A549 (cell line): Measurements from ENCODE around the gene ENO1. TPM values are rescaled to one million over a fixed set of nuclear protein-coding genes. Genes with fewer than 3 reads are reported as not detected.
"Not testable (repeated sequence)": the region's sequence is repeated elsewhere in the genome, so short reads cannot be mapped to it uniquely, and the experiment has no call there.

Experiments
- ATAC-seq, 2 experiments: fragments of 200-7000 bp in 1 of 2; fragments of >200 bp in 1 of 2; cut with Nextera tagmentation in 1 of 2; cut with Tn5 transposase in 1 of 2; 3 replicates each; pipeline versions ENCODE4 v1.8.0 to v1.9.1; 2018 to 2020; ENCODE audit warnings: mild to moderate bottlenecking in 1 of 2, moderate library complexity in 1 of 2
- CTCF ChIA-PET: fragments of 300-600 bp; sonication (Branson Sonifier 250); formaldehyde crosslinking; extraction: SDS; loops from one replicate; lab custom pipeline; 2021; ENCODE audit warnings: antibody characterized with exemption, inconsistent platforms; lab: Yijun Ruan, JAX
- POLR2A ChIA-PET: fragments of 350-600 bp; formaldehyde crosslinking; extraction: SDS; loops from one replicate; lab custom pipeline; 2021; ENCODE audit warnings: antibody characterized with exemption, inconsistent platforms; lab: Yijun Ruan, JAX
- DNase-seq, 2 experiments: peaks; one replicate each; pipeline versions ENCODE4 v3.0.0 to v3.0.0-alpha.2; 2011 to 2016; ENCODE audit warnings: low read depth in 1 of 2, low spot score in 1 of 2
- FAIRE-seq: peaks from 2 replicates; lab custom pipeline; 2011; peaks lifted over from hg19 to GRCh38; lab: Jason Lieb, UNC
- H3K27ac ChIP-seq, 2 experiments: fragments of >200 bp; sonication (Bioruptor Twin); formaldehyde crosslinking; 3 replicates each; pipeline ENCODE4 v1.5.1; 2016 to 2017
- H3K4me1 ChIP-seq: fragments of >200 bp; sonication (Bioruptor Twin); formaldehyde crosslinking; 3 replicates; pipeline ENCODE4 v1.6.1; 2016
- H3K4me2 ChIP-seq: fragments of >200 bp; sonication (Bioruptor Twin); formaldehyde crosslinking; 3 replicates; pipeline ENCODE4 v1.6.1; 2016
- H3K4me3 ChIP-seq: fragments of >200 bp; sonication (Bioruptor Twin); formaldehyde crosslinking; 3 replicates; pipeline ENCODE4 v1.5.1; 2016
- H3K9me3 ChIP-seq: fragments of >200 bp; sonication (Bioruptor Twin); formaldehyde crosslinking; 3 replicates; pipeline ENCODE4 v1.6.1; 2016
- CEBPB ChIP-seq, 2 experiments: fragments of >200 bp in 1 of 2; sonication (Bioruptor Twin) in 1 of 2; formaldehyde crosslinking in 1 of 2; IDR thresholded peaks; 2 replicates each; pipeline ENCODE4 v1.6.1; 2012 to 2016
- CHD2 ChIP-seq: fragments of 150-350 bp; IDR thresholded peaks from 2 replicates; pipeline ENCODE4 v1.6.1; 2014; ENCODE audit warnings: low read length; ENCODE audit not compliant: partially characterized antibody
- CHD4 ChIP-seq: fragments of 200-600 bp; sonication (generic); IDR thresholded peaks from 2 replicates; pipeline ENCODE4 v1.6.1; 2016; ENCODE audit warnings: antibody characterized with exemption, mild to moderate bottlenecking, borderline replicate concordance
- FOSL2 ChIP-seq, 2 experiments: fragments of 450-650 bp in 1 of 2; fragments of >200 bp in 1 of 2; sonication (Bioruptor Twin) in 1 of 2; formaldehyde crosslinking; IDR thresholded peaks; 2 replicates each; pipeline versions ENCODE4 v1.5.0 to v1.6.1; 2016 to 2020; ENCODE audit warnings: mild to moderate bottlenecking in 1 of 2, moderate library complexity in 1 of 2
- HEYL ChIP-seq: fragments of 250-450 bp; sonication (Bioruptor Pico); IDR thresholded peaks from 2 replicates; pipeline ENCODE4 v1.8.0; 2021; ENCODE audit warnings: mild to moderate bottlenecking, moderate library complexity
- HOXB13 ChIP-seq: fragments of 250-450 bp; sonication (Bioruptor Pico); IDR thresholded peaks from 2 replicates; pipeline ENCODE4 v1.5.0; 2020; ENCODE audit warnings: low read depth, mild to moderate bottlenecking, moderate library complexity
- HOXB5 ChIP-seq: fragments of 250-450 bp; sonication (Bioruptor Pico); IDR thresholded peaks from 2 replicates; pipeline ENCODE4 v1.5.0; 2020; ENCODE audit warnings: mild to moderate bottlenecking, moderate library complexity
- KDM5A ChIP-seq: fragments of 200-600 bp; sonication (generic); IDR thresholded peaks from 2 replicates; pipeline ENCODE4 v1.6.1; 2016; ENCODE audit warnings: antibody characterized with exemption, mild to moderate bottlenecking
- MAFK ChIP-seq: fragments of 450-650 bp; IDR thresholded peaks from 2 replicates; pipeline ENCODE4 v1.6.1; 2014; ENCODE audit not compliant: partially characterized antibody
- POLR2AphosphoS2 ChIP-seq: conservative IDR thresholded peaks from 2 replicates; pipeline ENCODE4 v1.6.1; 2012; ENCODE audit warnings: low read length, improper control_type of control experiment, inconsistent platforms
- RARB ChIP-seq: fragments of 250-450 bp; sonication (Bioruptor Pico); IDR thresholded peaks from 2 replicates; pipeline ENCODE4 v1.8.0; 2021; ENCODE audit warnings: mild to moderate bottlenecking, moderate library complexity
- RFX5 ChIP-seq: fragments of 450-650 bp; IDR thresholded peaks from 2 replicates; pipeline ENCODE4 v1.7.1; 2014; ENCODE audit warnings: antibody characterized with exemption, mild to moderate bottlenecking, moderate library complexity
- ZC3H11A ChIP-seq: fragments of 450-650 bp; IDR thresholded peaks from 2 replicates; pipeline ENCODE4 v1.6.1; 2014; ENCODE audit warnings: antibody characterized with exemption, mild to moderate bottlenecking
- ZNF302 ChIP-seq: fragments of 250-450 bp; sonication (Bioruptor Pico); IDR thresholded peaks from 2 replicates; pipeline ENCODE4 v1.9.0; 2021; ENCODE audit warnings: inconsistent platforms, mild to moderate bottlenecking, moderate library complexity
- ZSCAN20 ChIP-seq: fragments of 250-450 bp; sonication (Bioruptor Pico); IDR thresholded peaks from 2 replicates; pipeline ENCODE4 v1.8.0; 2022; ENCODE audit warnings: mild to moderate bottlenecking, moderate library complexity
- whole genome bisulfite sequencing: methylation state at CpG from one replicate; pipeline ENCODE4 v1.1.6; 2017; ENCODE audit errors: missing lambda C conversion rate; 5-methylcytosine and 5-hydroxymethylcytosine counted together
- polyA plus RNA-seq, 4 experiments: library from polyadenylated mRNA; depleted of rRNA in 3 of 4; stranded (reverse); fragments of >200 nt; fragmentation: RNase III in 1 of 4; extraction: RNeasy Plus Mini Kit Qiagen cat#74134 plus additional on column Dnase treatment in 1 of 4; gene quantifications; 2 replicates in 3 of 4; 3 replicates in 1 of 4; pipeline ENCODE4 v1.2.3, GENCODE V29; 2011 to 2017

ENO1 gene
- polyA plus RNA-seq, 2 of the 4 experiments (the other 2 are of a cell fraction): 1,899 to 2,981 TPM

- Histone ChIP-seq H3K9me3 (peaks cover 5% of the 10 kb centered on the region; the same call in 1 of the 3 replicates), H3K27ac (peak overlapping the region; percentile 81 to 96), H3K4me1 (peaks cover 34% of the 10 kb centered on the region), H3K4me3 (no peak overlapping the region), H3K4me2 (no peak overlapping the region; the same call in 2 of the 3 replicates)
- no peak for FAIRE-seq
- ATAC-seq: no peak
- ChIA-PET CTCF (interaction anchor here (0.9 to 2.4 kb wide), 3 partner anchors 19 to 106 kb away, joined by 3 to 6 read pairs (median 3); no protein-coding TSS in a partner anchor), POLR2A (no interaction called here)
- WGBS: 91% methylated on average over 7 of the region's 7 CpGs
- TF ChIP-seq FOSL2 (IDR thresholded peaks at IDR 0.05) (no peak), FOSL2 (CRISPR knock-in tag; IDR thresholded peaks at IDR 0.05) (no peak), RARB (CRISPR knock-in tag) (no peak), POLR2AphosphoS2 (no peak), ZC3H11A (no peak), ZNF302 (no peak), CEBPB (IDR thresholded peaks at IDR 0.05) (no peak), RFX5 (no peak), KDM5A (no peak)
- DNase-seq: no peak
Observed at GRCh38 chr1:8899046-8899445, 20.6 kb upstream of the ENO1 start.

GRCh38 chr1:8898418-8898817, 19.9 kb upstream of the ENO1 start:
- POLR2A ChIA-PET, H3K9me3 ChIP-seq, DNase-seq, ATAC-seq, H3K4me2 ChIP-seq, FAIRE-seq, H3K4me3 ChIP-seq: not testable (repeated sequence)
- WGBS: 84% methylated on average over 5 of the region's 5 CpGs
- CTCF ChIA-PET: interaction anchor here (0.7 to 2.4 kb wide), 4 partner anchors 18 to 106 kb away, joined by 3 to 6 read pairs (median 3); no protein-coding TSS in a partner anchor
- H3K4me1 ChIP-seq: peaks cover 36% of the 10 kb centered on the region
- peak; percentile 81 for TF ChIP-seq MAFK
- peak overlapping the region in 1 of 2 experiments; percentile 96; a peak in 3 of 6 replicates for H3K27ac ChIP-seq

GRCh38 chr1:8897505-8897904, 19.0 kb upstream of the ENO1 start:
- DNase-seq, ATAC-seq, FAIRE-seq, POLR2A ChIA-PET, H3K4me3 ChIP-seq, H3K4me2 ChIP-seq, H3K9me3 ChIP-seq: not testable (repeated sequence)
- H3K27ac ChIP-seq: peak overlapping the region in 1 of 2 experiments; percentile 66; a peak in 3 of 6 replicates
- peaks cover 28% of the 10 kb centered on the region for H3K4me1 ChIP-seq
- CTCF ChIA-PET: interaction anchor here (1.2 to 2.4 kb wide), 2 partner anchors 17 to 35 kb away, joined by 3 to 6 read pairs; no protein-coding TSS in a partner anchor
- 94% methylated on average over 4 of the region's 4 CpGs for WGBS

- DNase-seq, H3K4me3 ChIP-seq, H3K4me2 ChIP-seq, FAIRE-seq, CTCF ChIA-PET, ATAC-seq, H3K9me3 ChIP-seq, POLR2A ChIA-PET: not testable (repeated sequence)
- WGBS: 67% methylated on average over 3 of the region's 3 CpGs
- Histone ChIP-seq H3K4me1 (peaks cover 31% of the 10 kb centered on the region), H3K27ac (peak overlapping the region in 1 of 2 experiments; percentile 66; a peak in 3 of 6 replicates)
Observed at GRCh38 chr1:8896775-8897174, 18.3 kb upstream of the ENO1 start.

- ChIA-PET POLR2A (interaction anchor here (3.4 kb wide), 1 partner anchor 13 kb away, joined by 39 read pairs; the partner anchor contains the start of gene ENO1), CTCF (interaction anchor here (0.8 to 2.2 kb wide), 5 partner anchors 9 to 71 kb away, joined by 3 to 8 read pairs (median 3); no protein-coding TSS in a partner anchor)
- no peak for ATAC-seq
- H3K4me3 ChIP-seq: no peak overlapping the region
- no peak for TF ChIP-seq CHD4
- no peak for TF ChIP-seq CHD2
- TF ChIP-seq HOXB13: peak; percentile 85; the same call in 1 of the 2 replicates
- TF ChIP-seq ZSCAN20 (CRISPR knock-in tag): 0 out of 2 replicates have a peak, but pooled peaks have one; percentile 33
- 0 out of 2 replicates have a peak, but pooled peaks have one; percentile 36 for TF ChIP-seq HEYL
- TF ChIP-seq HOXB5 (CRISPR knock-in tag): 0 out of 2 replicates have a peak, but pooled peaks have one; percentile 48
- peaks cover 39% of the 10 kb centered on the region for H3K4me1 ChIP-seq
- 65% methylated on average over 6 of the region's 6 CpGs for WGBS
- peak overlapping the region; percentile 95 to 99; a peak in 5 of 6 replicates for H3K27ac ChIP-seq
- H3K9me3 ChIP-seq: no peaks in the 10 kb centered on the region
- peak overlapping the region; percentile 87; the same call in 2 of the 3 replicates for H3K4me2 ChIP-seq
- no peak for FAIRE-seq
- no peak for DNase-seq
Observed at GRCh38 chr1:8892026-8892425, 13.5 kb upstream of the ENO1 start.
